Neuron (in vitro differentiated cells): ENCODE results near the gene RAB1A.

Experiments
- H2AFZ ChIP-seq: one replicate; pipeline ENCODE4 v1.6.1; 2013; ENCODE audit warnings: low read depth, mild to moderate bottlenecking, inconsistent platforms, low read length, moderate library complexity
- H3K27me3 ChIP-seq: one replicate; pipeline ENCODE4 v1.6.1; 2013; ENCODE audit warnings: low read length; ENCODE audit not compliant: insufficient read depth
- H3K36me3 ChIP-seq: one replicate; pipeline ENCODE4 v1.6.1; 2013; ENCODE audit warnings: low read length; ENCODE audit not compliant: insufficient read depth
- H3K4me1 ChIP-seq: one replicate; pipeline ENCODE4 v1.6.1; 2013; ENCODE audit warnings: low read length; ENCODE audit not compliant: insufficient read depth
- H3K4me3 ChIP-seq: 2 replicates; pipeline ENCODE4 v1.5.1; 2013; ENCODE audit warnings: mild to moderate bottlenecking, low read length, moderate library complexity
- H3K9me3 ChIP-seq: one replicate; pipeline ENCODE4 v1.6.1; 2013; ENCODE audit warnings: low read length

RAB1A gene

GRCh38 chr2:65098741-65099140 is 31.2 kb downstream of the RAB1A start:
- Histone ChIP-seq H3K4me1 (no peaks in the 10 kb centered on the region), H3K36me3 (peaks cover 71% of the 10 kb centered on the region), H3K9me3 (peaks cover 2% of the 10 kb centered on the region), H2AFZ (no peak overlapping the region), H3K27me3 (no peaks in the 10 kb centered on the region), H3K4me3 (no peak overlapping the region)

DNA sequence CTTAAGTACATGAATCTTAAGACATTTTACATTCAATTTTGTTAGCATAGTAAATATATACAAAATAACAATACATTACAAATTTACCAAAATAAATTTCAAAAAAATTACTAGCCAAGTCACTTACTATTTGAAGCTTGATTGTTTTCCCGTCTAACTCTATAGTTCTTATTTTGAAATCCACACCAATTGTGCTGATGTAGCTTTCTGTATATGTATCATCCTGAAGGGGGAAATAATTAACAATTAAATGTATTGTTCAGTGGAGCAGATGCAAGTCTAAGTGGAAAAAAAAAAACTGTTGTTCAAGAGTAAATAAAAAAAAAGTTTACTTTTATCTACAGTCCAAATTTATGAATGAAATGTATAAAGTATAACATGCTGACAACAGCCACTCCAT is 32.1 kb downstream of the RAB1A start:
- no peak overlapping the region for H2AFZ ChIP-seq
- H3K4me3 ChIP-seq = no peak overlapping the region
- H3K4me1 ChIP-seq = no peaks in the 10 kb centered on the region
- H3K36me3 ChIP-seq = peaks cover 70% of the 10 kb centered on the region
- H3K27me3 ChIP-seq = no peaks in the 10 kb centered on the region
- H3K9me3 ChIP-seq = peaks cover 2% of the 10 kb centered on the region

DNA sequence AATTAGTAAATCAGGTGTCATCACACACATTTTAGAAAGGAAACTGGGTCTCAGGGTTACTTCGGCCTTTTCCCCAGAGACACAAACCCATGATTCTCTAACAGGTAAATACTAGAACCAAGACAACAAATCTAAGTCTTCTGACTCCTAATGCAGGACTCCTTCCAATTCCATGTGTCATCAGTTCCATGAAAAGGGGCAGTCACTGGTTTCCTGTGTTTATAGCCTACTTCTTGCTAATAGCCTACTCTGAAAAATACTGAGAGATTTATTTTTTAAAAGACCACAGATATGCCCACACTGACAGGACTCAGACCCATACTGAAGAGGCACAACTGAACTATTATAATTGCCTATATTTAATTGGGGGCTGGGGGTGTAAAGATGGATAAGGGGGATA is 33.0 kb downstream of the RAB1A start:
- peaks cover 73% of the 10 kb centered on the region for H3K36me3 ChIP-seq
- H3K4me3 ChIP-seq = no peak overlapping the region

GRCh38 chr2:65093211-65093610 is 36.7 kb downstream of the RAB1A start:
- Histone ChIP-seq H3K4me3 (no peak overlapping the region), H3K9me3 (peaks cover 2% of the 10 kb centered on the region), H3K36me3 (peaks cover 69% of the 10 kb centered on the region), H2AFZ (no peak overlapping the region), H3K4me1 (no peaks in the 10 kb centered on the region), H3K27me3 (no peaks in the 10 kb centered on the region)

More for the DNA sequence above, 33.0 kb downstream of the RAB1A start:
- Histone ChIP-seq H3K4me1 (no peaks in the 10 kb centered on the region), H3K27me3 (no peaks in the 10 kb centered on the region), H2AFZ (no peak overlapping the region), H3K9me3 (peaks cover 2% of the 10 kb centered on the region)

DNA sequence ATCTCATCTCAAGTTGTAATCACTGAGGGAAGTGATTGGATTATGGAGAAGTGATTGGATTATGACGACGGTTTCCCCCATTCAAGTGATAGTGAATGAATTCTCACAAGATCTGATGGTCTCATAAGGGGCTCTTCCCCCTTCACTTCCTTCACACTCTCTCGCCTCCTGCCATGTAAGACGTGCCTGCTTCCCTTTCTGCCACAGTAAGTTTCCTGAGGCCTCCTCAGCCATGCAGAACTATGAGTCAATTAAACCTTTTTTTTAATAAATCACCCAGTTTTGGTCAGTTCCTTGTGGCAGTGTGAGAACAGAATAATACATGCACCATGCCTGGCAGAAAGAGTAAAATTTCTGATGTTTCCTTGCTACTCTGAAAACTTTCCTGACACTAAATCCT is 37.1 kb downstream of the RAB1A start:
- H3K36me3 ChIP-seq = peaks cover 69% of the 10 kb centered on the region
- H3K4me1 ChIP-seq = no peaks in the 10 kb centered on the region
- H3K27me3 ChIP-seq = no peaks in the 10 kb centered on the region
- peaks cover 2% of the 10 kb centered on the region for H3K9me3 ChIP-seq
- no peak overlapping the region for H3K4me3 ChIP-seq
- H2AFZ ChIP-seq = no peak overlapping the region

- Histone ChIP-seq H2AFZ (no peak overlapping the region), H3K4me1 (no peaks in the 10 kb centered on the region), H3K36me3 (peaks cover 68% of the 10 kb centered on the region)
These were observed 44.8 kb downstream of the RAB1A start for GRCh38 chr2:65085148-65085547.

GRCh38 chr2:65081232-65081685 is 48.6 kb downstream of the RAB1A start:
- H2AFZ ChIP-seq = no peak overlapping the region
- H3K36me3 ChIP-seq = peaks cover 72% of the 10 kb centered on the region
- no peaks in the 10 kb centered on the region for H3K9me3 ChIP-seq
- no peak overlapping the region for H3K4me3 ChIP-seq
- no peaks in the 10 kb centered on the region for H3K4me1 ChIP-seq
- H3K27me3 ChIP-seq = no peaks in the 10 kb centered on the region

More at GRCh38 chr2:65085148-65085547, 44.8 kb downstream of the RAB1A start:
- Histone ChIP-seq H3K27me3 (no peaks in the 10 kb centered on the region), H3K4me3 (no peak overlapping the region), H3K9me3 (no peaks in the 10 kb centered on the region)

- Histone ChIP-seq H2AFZ (no peak overlapping the region), H3K4me3 (no peak overlapping the region), H3K4me1 (no peaks in the 10 kb centered on the region), H3K9me3 (no peaks in the 10 kb centered on the region), H3K36me3 (peaks cover 70% of the 10 kb centered on the region), H3K27me3 (no peaks in the 10 kb centered on the region)
These were observed 50.9 kb downstream of the RAB1A start for GRCh38 chr2:65079017-65079416.

DNA sequence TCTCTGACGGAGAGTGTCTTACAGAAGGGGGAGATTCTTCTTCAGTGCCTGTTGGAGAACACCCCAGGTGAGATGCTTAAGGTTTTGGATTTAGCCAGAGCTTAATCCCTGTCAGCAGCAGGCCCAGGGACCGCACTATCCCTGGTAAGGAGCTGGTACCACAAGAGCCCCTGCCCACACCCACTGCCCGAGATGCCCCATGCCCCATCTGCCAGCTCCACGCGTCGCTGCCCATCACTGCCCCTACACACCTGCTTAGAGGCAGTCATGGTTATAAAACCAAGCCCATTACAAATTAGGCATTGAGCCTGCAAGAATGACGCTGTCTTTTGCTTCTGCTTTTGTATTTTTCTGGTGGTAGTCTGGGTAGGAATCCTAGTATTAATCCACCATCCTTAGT is 52.0 kb downstream of the RAB1A start:
- H3K4me1 ChIP-seq = no peaks in the 10 kb centered on the region
- H3K9me3 ChIP-seq = no peaks in the 10 kb centered on the region
- no peak overlapping the region for H2AFZ ChIP-seq
- no peaks in the 10 kb centered on the region for H3K27me3 ChIP-seq
- H3K4me3 ChIP-seq = no peak overlapping the region
- H3K36me3 ChIP-seq = peaks cover 70% of the 10 kb centered on the region

DNA sequence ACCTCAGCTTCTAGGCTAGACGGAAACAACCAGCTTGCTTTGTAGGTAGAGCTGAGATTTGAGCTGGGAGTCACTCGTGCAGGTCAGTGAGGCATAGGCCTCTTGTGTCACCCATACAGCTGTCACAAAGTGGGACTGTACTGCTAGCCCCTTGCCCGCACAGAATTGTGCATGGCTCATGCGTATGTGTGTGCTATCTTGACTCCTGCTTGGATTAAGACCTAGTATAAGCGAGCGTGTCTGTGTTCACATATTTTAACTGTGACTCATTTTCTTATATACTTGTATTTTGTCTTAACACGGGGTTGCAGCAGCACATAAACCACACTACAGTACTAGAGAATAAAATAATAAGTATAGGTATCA is 53.6 kb downstream of the RAB1A start:
- H3K9me3 ChIP-seq = no peaks in the 10 kb centered on the region
- H3K4me1 ChIP-seq = no peaks in the 10 kb centered on the region
- H3K27me3 ChIP-seq = no peaks in the 10 kb centered on the region
- no peak overlapping the region for H3K4me3 ChIP-seq
- peaks cover 73% of the 10 kb centered on the region for H3K36me3 ChIP-seq
- no peak overlapping the region for H2AFZ ChIP-seq

GRCh38 chr2:65075605-65076344 is 54.1 kb downstream of the RAB1A start:
- no peaks in the 10 kb centered on the region for H3K9me3 ChIP-seq
- no peak overlapping the region for H2AFZ ChIP-seq
- H3K36me3 ChIP-seq = peaks cover 79% of the 10 kb centered on the region
- no peaks in the 10 kb centered on the region for H3K4me1 ChIP-seq
- no peaks in the 10 kb centered on the region for H3K27me3 ChIP-seq
- no peak overlapping the region for H3K4me3 ChIP-seq

GRCh38 chr2:65075176-65075575 is 54.7 kb downstream of the RAB1A start:
- no peaks in the 10 kb centered on the region for H3K9me3 ChIP-seq
- no peaks in the 10 kb centered on the region for H3K27me3 ChIP-seq
- H2AFZ ChIP-seq = no peak overlapping the region
- H3K4me3 ChIP-seq = no peak overlapping the region
- peaks cover 84% of the 10 kb centered on the region for H3K36me3 ChIP-seq
- no peaks in the 10 kb centered on the region for H3K4me1 ChIP-seq

DNA sequence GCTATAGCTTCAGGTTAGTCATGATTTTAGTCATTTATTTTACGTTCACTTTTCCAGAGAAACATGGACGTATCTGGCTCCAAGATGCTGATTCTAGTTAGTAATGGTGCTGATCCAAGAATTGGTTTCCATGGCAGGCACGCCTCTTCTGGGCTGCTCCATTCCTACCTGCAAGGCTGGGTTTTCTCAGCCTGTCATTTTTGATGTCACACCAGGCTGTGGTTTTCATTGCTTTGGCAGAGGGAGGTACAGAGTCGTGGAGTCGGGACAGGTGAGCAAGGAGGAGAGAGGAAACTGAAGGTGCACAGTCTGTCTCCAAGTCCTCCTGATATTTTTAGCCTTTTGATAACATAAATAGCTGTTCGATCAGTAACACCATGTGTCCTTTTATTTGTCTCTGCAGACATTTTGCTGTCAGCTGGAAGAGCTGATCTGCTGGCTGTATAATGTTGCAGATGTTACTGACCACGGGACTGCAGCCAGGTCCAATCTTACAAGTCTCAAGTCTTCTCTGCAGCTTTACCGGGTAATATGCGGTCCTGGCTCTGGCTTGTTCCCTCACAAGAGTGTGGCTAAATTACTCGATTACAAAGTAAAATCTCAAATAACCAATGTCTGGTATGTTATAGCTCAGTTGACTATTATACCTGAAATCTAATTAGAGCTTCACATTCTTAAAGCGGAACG is 55.9 kb downstream of the RAB1A start:
- no peak overlapping the region for H3K4me3 ChIP-seq
- no peaks in the 10 kb centered on the region for H3K4me1 ChIP-seq
- no peaks in the 10 kb centered on the region for H3K9me3 ChIP-seq
- H3K36me3 ChIP-seq = peaks cover 88% of the 10 kb centered on the region
- no peaks in the 10 kb centered on the region for H3K27me3 ChIP-seq
- no peak overlapping the region for H2AFZ ChIP-seq
